Testis (tissue), 3 donors: ENCODE measurements around the gene ENKD1. TPM values are rescaled to one million over a fixed set of nuclear protein-coding genes. Genes with fewer than 3 reads are reported as not detected.

Experiments
- DNase-seq: peaks from one replicate; pipeline ENCODE4 v3.0.0-alpha.2; 2019
- H3K27ac ChIP-seq, 2 donors: fragments of 200-600 bp; sonication (generic); one replicate each; pipeline ENCODE4 v1.5.1; 2019
- H3K27me3 ChIP-seq: fragments of 200-600 bp; sonication (generic); one replicate; pipeline ENCODE4 v1.5.1; 2019
- H3K36me3 ChIP-seq: fragments of 200-600 bp; sonication (generic); one replicate; pipeline ENCODE4 v1.5.1; 2017; ENCODE audit warnings: low read depth; ENCODE audit errors: missing control alignments
- H3K4me1 ChIP-seq: fragments of 200-600 bp; sonication (generic); one replicate; pipeline ENCODE4 v1.5.1; 2019
- H3K4me3 ChIP-seq, 2 donors: fragments of 200-600 bp; sonication (generic); one replicate each; pipeline ENCODE4 v1.5.1; 2017 to 2019
- H3K9me3 ChIP-seq: fragments of 200-600 bp; sonication (generic); one replicate; pipeline ENCODE4 v1.5.1; 2017
- POLR2A ChIP-seq: fragments of 450-650 bp; IDR thresholded peaks from one replicate; pipeline ENCODE4 v1.6.1; 2017; ENCODE audit warnings: antibody characterized with exemption, mild to moderate bottlenecking, moderate library complexity
- WGBS, 2 donors: methylation state at CpG; one replicate each; pipeline ENCODE4 v1.1.5; 2018; 5-methylcytosine and 5-hydroxymethylcytosine counted together
- intact Hi-C: fragments of 100-400 bp; cut with DNase I; formaldehyde crosslinking; loops from one replicate; pipeline ENCODE4 v1.15.1; 2023; ENCODE audit warnings: low total_unique reads
- polyA plus RNA-seq: library from polyadenylated mRNA; stranded (reverse); fragments of 350-450 nt; fragmentation: Illumina TruSeq; extraction: RNeasy Lipid Tissue Mini Kit (QIAGEN cat#74804); gene quantifications from one replicate; pipeline ENCODE4 v1.2.3, GENCODE V29; 2014; ENCODE audit warnings: low read depth, low replicate concordance; ENCODE audit not compliant: insufficient read depth
- total RNA-seq, 2 donors: library from RNA; depleted of rRNA; stranded (reverse); fragments of >200 nt; gene quantifications; one replicate each; pipeline ENCODE4 v1.2.3, GENCODE V29; 2016
- TF ChIP-seq, protein P1 (sequence below), 3 experiments: fragments of 450-650 bp in 2 of 3; fragments of 200-600 bp in 1 of 3; sonication (generic) in 1 of 3; IDR thresholded peaks; one replicate each; pipeline ENCODE4 v1.5.1; 2016 to 2019; ENCODE audit warnings: antibody characterized with exemption in 3 of 3, mild to moderate bottlenecking in 2 of 3, moderate library complexity in 1 of 3

ENKD1 gene
- total and polyA plus RNA-seq, 3 donors from 2014 or later = 37.7 to 53.3 (median 47.5) TPM

DNA sequence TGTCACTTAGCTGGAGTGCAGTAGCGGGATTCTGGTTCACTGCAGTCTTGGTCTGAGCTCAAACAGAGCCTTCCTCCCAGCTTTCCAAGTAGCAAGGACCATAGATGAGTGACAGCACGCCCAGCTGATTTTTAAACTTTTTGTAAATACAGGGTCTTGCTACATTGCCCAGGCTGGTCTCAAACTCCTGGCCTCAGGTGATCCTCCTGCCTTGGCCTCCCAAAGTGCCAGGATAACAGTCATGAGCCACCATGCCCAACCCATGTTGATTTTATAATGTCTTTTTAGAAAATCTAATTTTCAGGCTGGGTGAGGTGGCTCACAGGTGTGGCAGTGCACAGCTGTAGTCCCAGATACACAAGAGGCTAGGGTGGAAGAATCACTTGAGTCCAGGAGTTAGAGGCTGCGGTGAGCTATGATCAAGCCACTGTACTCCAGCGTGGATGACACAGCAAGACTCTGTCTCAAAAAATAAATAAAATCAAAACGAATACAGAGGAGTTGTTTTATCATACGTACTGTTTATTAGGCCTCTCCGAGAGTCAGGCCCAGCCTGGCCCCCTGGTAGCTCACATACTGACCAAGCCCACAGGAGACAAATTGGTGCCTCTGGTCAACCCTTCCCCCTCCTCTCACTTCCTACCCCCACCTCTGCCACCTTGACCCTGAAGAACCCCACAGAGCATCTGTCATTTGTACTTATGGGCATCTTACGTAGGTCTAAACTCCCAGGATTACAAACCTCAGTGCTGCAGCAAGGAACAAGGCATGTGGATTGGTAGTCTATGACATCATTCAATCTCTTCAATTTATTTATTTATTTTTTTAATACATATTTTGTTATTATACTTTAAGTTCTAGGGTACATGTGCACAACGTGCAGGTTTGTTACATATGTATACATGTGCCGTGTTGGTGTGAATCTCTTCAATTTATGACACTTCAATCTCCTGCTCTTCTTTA, 13.7 kb upstream of the ENKD1 start:
- TF ChIP-seq, protein P1, sequence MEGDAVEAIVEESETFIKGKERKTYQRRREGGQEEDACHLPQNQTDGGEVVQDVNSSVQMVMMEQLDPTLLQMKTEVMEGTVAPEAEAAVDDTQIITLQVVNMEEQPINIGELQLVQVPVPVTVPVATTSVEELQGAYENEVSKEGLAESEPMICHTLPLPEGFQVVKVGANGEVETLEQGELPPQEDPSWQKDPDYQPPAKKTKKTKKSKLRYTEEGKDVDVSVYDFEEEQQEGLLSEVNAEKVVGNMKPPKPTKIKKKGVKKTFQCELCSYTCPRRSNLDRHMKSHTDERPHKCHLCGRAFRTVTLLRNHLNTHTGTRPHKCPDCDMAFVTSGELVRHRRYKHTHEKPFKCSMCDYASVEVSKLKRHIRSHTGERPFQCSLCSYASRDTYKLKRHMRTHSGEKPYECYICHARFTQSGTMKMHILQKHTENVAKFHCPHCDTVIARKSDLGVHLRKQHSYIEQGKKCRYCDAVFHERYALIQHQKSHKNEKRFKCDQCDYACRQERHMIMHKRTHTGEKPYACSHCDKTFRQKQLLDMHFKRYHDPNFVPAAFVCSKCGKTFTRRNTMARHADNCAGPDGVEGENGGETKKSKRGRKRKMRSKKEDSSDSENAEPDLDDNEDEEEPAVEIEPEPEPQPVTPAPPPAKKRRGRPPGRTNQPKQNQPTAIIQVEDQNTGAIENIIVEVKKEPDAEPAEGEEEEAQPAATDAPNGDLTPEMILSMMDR (IDR thresholded peaks at IDR 0.05) = no peak
- TF ChIP-seq POLR2A = no peak
- H3K4me3 ChIP-seq = no peak overlapping the region
- WGBS, 2 donors = 93 to 96% methylated on average over 10 of the region's 10 CpGs
- H3K4me1 ChIP-seq = no peaks in the 10 kb centered on the region
- no peak overlapping the region for H3K27ac ChIP-seq
- H3K9me3 ChIP-seq = no peaks in the 10 kb centered on the region
- H3K27me3 ChIP-seq = no peaks in the 10 kb centered on the region
- no peaks in the 10 kb centered on the region for H3K36me3 ChIP-seq
- intact Hi-C loops = no loop called here
- no peak for DNase-seq

DNA sequence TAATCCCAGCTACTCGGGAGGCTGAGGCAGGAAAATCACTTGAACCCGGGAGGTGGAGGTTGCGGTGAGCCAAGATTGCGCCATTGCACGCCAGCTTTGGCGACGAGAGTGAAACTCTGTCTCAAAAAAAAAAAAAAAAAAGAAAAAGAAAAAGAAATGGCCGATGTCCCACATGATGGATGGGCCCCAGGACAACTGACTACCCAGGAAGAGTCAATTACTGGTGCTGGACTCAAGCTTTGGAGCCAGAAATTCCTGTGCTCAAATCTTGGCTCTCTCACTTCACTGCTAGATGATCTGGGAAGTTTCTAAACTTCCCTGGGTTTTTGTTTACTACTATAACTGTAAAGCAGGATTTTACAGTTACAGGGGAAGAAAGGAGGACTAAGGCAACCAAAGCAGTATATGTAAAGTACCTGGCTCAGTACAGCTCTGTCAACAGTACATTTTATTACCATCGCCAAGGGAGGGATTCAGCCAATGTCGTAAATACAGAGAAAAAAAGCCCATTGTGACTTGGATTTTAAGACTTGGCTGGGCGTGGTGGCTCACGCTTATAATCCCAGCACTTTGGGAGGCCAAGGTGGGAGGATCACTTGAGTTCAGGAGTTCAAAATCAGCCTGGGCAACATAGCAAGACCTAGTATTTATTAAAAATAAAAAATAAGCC, 11.9 kb upstream of the ENKD1 start:
- DNase-seq = no peak
- Histone ChIP-seq H3K4me1 (peaks cover 5% of the 10 kb centered on the region), H3K4me3 (no peak overlapping the region), H3K27ac (no peak overlapping the region), H3K36me3 (no peaks in the 10 kb centered on the region), H3K27me3 (no peaks in the 10 kb centered on the region), H3K9me3 (no peaks in the 10 kb centered on the region)
- TF ChIP-seq, protein P1 (IDR thresholded peaks at IDR 0.05) = no peak
- TF ChIP-seq POLR2A = no peak
- intact Hi-C loops = no loop called here
- WGBS, 2 donors = 92 to 93% methylated on average over 12 of the region's 12 CpGs

DNA sequence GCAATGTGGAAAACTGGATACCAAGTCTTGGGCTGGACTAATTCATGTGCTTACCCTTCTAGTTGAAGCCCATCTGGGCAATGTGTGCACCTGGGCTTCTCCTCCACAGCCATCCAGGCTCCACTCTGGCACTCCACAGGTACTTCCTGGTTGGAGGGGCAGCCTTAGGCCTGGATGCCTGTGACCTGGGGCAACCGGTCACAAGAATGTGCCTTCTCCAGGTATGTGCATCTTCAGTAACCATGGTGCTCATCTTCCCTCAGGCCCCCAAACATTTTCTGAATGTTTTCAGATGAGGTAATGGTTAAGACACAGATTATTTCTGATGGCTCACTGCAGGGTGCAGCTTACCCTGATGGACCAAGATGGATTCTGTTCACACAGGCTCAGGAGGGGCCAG, 11.2 kb upstream of the ENKD1 start:
- intact Hi-C loops = no loop called here
- no peaks in the 10 kb centered on the region for H3K36me3 ChIP-seq
- 100% methylated on average over 1 of the region's 1 CpG for WGBS, 2 donors
- no peaks in the 10 kb centered on the region for H3K9me3 ChIP-seq
- H3K27ac ChIP-seq = no peak overlapping the region
- H3K4me1 ChIP-seq = peaks cover 12% of the 10 kb centered on the region
- DNase-seq = no peak
- no peaks in the 10 kb centered on the region for H3K27me3 ChIP-seq
- TF ChIP-seq, protein P1 (IDR thresholded peaks at IDR 0.05) = no peak
- TF ChIP-seq POLR2A = no peak
- no peak overlapping the region for H3K4me3 ChIP-seq

DNA sequence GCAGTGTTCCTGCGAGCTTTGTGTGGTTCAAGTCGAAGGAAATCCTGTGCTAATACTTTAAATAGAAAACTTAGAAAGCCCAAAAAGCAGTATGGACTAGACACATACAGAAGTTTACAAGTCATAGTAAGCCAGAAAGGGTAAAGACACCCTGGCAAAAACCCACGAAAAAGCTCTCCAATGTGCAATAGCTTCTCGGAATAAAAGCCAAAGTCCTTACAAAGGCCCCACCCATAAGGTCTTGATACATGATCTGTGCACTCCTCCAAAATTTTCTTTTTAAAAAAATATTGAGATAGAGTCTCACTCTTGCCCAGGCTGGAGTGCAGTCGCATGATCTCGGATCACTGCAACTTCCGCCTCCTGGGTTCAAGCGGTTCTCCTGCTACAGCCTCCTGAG, 10.4 kb upstream of the ENKD1 start:
- no peaks in the 10 kb centered on the region for H3K27me3 ChIP-seq
- 60 to 71% methylated on average over 8 of the region's 8 CpGs for WGBS, 2 donors
- no peak overlapping the region for H3K27ac ChIP-seq
- no peaks in the 10 kb centered on the region for H3K36me3 ChIP-seq
- no peak overlapping the region for H3K4me3 ChIP-seq
- DNase-seq = no peak
- TF ChIP-seq, protein P1 (IDR thresholded peaks at IDR 0.05) = no peak
- no peak for TF ChIP-seq POLR2A
- H3K9me3 ChIP-seq = no peaks in the 10 kb centered on the region
- intact Hi-C loops = no loop called here
- peaks cover 12% of the 10 kb centered on the region for H3K4me1 ChIP-seq
